GM19240 (cell line): ENCODE measurements around the gene PPP1R9B.

ENCODE experiments used
- DNase-seq: peaks from one replicate; pipeline ENCODE4 v3.0.0; 2011; ENCODE audit warnings: low spot score; ENCODE audit not compliant: insufficient read length

Gene PPP1R9B

DNA sequence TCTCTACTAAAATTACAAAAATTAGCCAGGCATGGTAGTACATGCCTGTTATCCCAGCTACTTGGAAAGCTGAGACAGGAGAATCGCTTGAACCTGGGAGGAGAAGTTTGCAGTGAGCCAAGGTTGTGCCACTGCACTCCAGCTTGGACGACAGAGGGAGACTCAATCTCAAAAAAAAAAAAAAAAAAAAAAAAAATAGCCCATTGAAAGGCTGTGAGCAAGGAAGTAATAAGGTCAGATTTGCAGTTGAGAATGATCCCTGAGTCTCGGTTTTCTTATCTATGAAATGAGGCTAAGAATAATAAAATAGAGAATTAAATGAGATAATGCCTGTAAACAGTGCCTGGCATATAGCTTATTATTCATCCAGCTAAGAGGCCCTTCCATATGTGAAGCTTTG, 56.7 kb downstream of the PPP1R9B start:
- no peak for DNase-seq

DNA sequence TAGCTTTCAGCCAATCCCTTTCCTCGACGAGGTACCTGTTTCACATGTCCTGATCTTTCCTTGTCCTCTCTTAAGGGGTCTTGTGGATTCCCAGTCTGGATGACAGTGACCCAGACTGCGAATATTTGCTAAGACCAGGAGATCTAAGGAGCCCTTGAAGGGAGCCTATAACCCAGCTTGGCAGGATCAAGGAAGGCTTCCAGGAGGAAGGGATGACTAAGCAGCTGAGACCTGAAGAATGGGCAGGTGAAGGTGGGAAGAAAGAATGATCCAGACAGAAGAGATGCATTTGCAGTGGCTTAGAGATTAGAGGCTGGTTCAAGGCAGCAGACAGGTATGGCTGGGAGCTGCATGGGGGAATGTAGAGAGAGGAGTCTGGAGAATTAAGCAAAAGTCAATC, 57.2 kb downstream of the PPP1R9B start:
- no peak for DNase-seq

DNA sequence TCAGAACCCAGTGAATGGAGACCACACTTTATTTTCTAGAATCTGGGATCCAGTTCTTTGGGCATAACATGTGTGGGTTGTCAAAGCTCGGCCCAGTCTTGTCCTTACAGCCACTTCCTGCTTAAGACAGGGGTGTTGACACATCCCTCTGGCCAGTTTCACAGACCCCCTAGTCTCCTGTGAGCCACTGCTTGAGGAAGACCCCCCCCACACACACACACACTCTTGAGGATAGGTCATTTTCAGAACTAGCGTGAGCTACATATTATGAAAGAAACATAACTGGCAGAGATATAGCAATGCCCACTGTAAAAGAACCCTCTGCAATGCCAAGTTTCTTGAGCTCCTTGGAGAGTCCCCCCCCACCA, 58.6 kb downstream of the PPP1R9B start:
- no peak for DNase-seq

DNA sequence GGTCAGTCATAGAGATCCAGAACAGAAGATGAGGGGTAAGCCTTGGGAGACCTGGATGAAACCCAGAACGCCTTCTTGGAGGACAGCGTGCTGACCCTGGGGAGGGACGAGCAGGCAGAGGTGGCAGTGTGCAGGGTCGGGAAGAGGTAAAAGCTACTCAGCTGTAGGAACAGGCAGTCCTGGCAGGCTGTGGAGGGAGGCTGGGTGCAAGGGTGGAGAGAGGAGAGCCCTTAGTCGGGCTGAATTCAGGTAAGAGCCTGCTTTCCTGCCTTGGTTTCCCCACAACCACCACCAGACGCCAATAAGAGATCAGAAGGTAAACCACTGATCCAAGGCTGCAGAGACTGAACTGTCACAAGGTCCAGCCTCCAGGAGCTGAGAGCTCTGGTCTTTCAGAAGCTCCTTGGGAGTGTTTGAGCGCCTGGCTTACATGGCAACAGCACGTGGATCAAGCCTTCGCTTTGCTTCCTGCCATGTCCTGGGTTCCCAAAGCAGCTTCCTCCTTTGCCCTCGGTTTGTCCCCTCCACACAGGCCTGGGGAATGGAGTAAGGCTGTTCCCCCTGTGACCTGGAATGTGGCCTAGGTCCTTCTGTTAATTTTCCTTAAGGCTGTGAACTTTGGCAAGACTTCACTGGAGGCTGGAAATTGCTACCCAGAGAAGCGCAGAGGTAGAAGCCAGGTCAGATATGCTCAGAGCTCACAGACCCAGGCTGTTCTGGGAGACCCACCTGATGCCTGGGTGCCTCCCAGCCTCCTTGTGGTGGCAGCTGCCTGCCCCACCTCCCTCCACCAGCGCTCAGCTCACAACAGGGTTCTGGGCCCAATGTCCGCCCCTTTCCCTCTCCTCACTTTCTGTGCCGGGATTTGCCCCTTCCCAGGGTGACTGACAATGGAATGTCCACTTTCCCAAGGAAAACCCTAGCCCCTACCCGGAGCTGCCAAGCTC, 59.2 kb downstream of the PPP1R9B start:
- DNase-seq = no peak

DNA sequence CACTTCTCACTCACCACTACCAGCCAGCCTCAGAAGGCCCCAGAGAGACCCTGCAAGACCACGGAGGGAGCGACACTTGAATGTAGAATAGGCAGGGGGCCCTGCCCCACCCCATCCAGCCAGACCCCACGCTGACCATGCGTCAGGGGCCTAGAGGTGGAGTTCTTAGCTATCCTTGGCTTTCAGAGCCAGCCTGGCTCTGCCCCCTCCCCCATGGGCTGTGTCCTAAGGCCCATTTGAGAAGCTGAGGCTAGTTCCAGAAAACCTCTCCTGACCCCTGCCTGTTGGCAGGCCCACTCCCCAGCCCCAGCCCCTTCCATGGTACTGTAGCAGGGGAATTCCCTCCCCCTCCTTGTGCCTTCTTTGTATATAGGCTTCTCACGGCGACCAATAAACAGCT, 60.4 kb downstream of the PPP1R9B start:
- no peak for DNase-seq

DNA sequence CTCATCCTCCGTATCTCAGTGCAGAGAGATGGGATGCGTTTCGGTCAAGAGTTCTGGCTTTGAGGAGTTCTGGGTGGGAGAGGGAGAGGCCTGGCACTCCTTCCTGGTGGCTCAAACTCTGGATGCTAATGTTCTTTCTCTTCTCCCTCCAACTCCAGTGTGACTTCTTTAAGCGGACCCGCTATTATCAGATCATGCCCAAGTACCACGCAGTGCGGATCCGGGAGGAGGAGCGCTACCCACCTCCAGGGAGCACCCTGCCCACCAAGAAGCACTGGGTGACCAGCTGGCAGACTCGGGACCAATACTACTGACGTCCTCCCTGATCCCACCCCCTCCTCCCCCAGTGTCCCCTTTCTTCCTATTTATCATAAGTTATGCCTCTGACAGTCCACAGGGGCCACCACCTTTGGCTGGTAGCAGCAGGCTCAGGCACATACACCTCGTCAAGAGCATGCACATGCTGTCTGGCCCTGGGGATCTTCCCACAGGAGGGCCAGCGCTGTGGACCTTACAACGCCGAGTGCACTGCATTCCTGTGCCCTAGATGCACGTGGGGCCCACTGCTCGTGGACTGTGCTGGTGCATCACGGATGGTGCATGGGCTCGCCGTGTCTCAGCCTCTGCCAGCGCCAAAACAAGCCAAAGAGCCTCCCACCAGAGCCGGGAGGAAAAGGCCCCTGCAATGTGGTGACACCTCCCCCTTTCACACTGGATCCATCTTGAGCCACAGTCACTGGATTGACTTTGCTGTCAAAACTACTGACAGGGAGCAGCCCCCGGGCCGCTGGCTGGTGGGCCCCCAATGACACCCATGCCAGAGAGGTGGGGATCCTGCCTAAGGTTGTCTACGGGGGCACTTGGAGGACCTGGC, 61.3 kb downstream of the PPP1R9B start:
- DNase-seq = no peak

DNA sequence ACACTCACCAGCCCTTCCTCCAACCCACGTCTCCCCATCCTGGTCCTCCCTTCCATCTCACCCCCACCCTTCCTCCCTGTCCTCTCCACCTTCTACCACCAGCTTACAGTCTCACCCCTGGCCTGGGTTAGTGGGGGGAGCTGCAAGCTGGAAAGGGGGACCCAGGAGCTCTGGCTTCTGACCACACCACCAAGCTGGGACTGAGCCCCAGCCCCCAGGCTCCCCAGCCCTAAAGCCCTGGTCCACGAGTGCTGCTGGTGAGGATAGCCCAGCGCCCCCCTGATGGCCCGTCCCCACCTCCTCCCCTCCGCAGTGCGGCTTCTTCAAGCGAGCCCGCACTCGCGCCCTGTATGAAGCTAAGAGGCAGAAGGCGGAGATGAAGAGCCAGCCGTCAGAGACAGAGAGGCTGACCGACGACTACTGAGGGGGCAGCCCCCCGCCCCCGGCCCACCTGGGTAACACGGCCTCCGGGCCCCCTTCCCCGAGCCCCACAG, 62.5 kb downstream of the PPP1R9B start:
- DNase-seq = no peak

DNA sequence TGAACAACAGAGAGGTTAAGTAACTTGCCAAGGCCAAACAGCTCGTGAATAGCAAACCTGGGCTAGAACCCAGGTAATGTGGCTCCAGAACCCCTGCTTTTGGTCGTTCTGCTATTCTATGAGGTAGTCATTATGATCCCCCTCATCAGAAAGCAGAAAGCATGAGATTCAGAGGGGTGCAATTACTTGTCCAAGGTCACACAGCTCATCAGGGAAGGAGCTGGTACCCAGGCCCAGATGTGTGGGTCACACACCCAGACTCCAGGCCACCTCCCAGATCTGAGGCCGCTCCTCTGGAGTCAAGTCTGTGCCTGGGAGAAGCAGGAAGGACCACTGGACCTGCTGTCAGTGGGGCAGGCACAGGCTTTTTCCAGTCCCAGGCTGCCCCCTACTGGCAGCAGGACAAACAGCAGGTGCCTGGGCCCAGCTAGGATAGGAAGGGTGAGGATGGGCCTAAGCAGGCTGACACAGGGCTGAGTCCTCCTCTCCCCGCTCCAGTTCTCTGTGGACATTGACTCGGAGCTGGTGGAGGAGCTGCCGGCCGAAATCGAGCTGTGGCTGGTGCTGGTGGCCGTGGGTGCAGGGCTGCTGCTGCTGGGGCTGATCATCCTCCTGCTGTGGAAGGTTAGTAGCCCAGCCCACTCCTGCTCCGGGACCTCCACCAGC, 63.1 kb downstream of the PPP1R9B start:
- peak; percentile 73 for DNase-seq
